ENCODE data around the gene ACKR3. TPM values are rescaled to one million over a fixed set of nuclear protein-coding genes. Genes with fewer than 3 reads are reported as not detected.

Gene ACKR3
- total and polyA plus RNA-seq, 4 donors, result 6.8 to 30.2 (median 14.4) TPM

DNA sequence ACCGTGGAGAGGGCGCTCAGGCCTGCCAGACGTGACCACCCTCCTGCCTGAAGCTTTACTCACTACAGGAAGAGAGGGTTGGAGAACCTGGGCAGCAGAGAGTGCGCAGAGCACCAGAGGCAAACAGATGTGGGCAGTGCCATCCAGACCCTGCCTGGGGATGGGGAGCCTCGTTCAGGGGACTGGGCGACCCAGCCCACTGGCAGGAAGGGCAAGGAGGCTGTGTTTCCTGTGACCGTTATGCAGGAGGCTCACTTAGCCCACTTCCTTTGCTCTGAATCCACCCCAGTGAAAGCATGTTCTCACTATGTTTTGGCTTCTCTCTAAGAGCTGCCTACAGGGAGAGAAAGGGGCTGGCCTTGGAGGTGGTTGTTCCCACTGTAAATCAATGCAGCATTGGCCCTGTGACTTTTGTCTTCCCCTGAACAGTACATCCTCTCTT lies 23.0 kb upstream of the ACKR3 start:
- peaks cover 0 to 17% (median 4%) of the 10 kb centered on the region in 5 donors for H3K4me1 ChIP-seq (ENCODE audit: control insufficient read depth in 5 of 5, insufficient read depth in 5 of 5, low read length in 5 of 5)
- ATAC-seq (ENCODE audit: insufficient read depth, low FRiP score), result no peak
- no peak overlapping the region for H3K27ac ChIP-seq (ENCODE audit: low read depth in 1 of 2, low read length in 1 of 2)
- H3K9ac ChIP-seq (ENCODE audit: insufficient read depth in 1 of 2, low read length in 2 of 2), result no peak overlapping the region
- no peak for DNase-seq
- TF ChIP-seq CTCF (IDR thresholded peaks at IDR 0.05; ENCODE audit: control extremely low read depth, extremely low read depth), result no peak
- H3K27me3 ChIP-seq (ENCODE audit: control insufficient read depth in 3 of 3, insufficient read depth in 3 of 3, low read length in 2 of 3), result no peaks in the 10 kb centered on the region
- peaks cover 0 to 2% (median 0%) of the 10 kb centered on the region in 4 donors for H3K9me3 ChIP-seq (ENCODE audit: control insufficient read depth in 4 of 4, insufficient read depth in 3 of 4, low read length in 3 of 4)
- H3K4me3 ChIP-seq, result no peak overlapping the region
- no peaks in the 10 kb centered on the region for H3K36me3 ChIP-seq (ENCODE audit: control insufficient read depth in 4 of 4, insufficient read depth in 4 of 4, low read length in 4 of 4)
- WGBS, 2 donors, result 34 to 52% methylated on average over 7 of the region's 7 CpGs

DNA sequence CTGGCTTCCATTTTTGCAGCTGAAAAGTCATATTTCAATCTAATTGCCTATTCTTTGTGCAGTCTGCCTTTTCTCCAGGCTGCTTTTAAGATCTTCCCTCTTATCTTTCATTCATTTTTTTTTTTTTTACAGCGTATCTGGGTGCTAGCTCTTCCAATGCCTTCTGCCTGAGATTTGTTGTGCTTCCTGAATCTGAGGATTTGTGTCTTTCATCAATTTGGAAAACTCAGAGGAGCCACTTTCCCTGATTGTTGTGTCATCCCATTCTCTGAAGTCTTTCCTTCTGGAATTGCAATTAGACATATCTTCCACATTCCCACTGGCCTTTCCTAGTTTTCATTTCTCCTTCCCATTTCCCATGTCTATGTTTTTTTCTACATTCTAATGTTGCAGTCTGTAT lies 21.9 kb upstream of the ACKR3 start:
- no peaks in the 10 kb centered on the region for H3K36me3 ChIP-seq (ENCODE audit: control insufficient read depth in 4 of 4, insufficient read depth in 4 of 4, low read length in 4 of 4)
- TF ChIP-seq CTCF (IDR thresholded peaks at IDR 0.05; ENCODE audit: control extremely low read depth, extremely low read depth), result no peak
- H3K27ac ChIP-seq (ENCODE audit: low read depth in 1 of 2, low read length in 1 of 2), result no peak overlapping the region
- no peaks in the 10 kb centered on the region for H3K27me3 ChIP-seq (ENCODE audit: control insufficient read depth in 3 of 3, insufficient read depth in 3 of 3, low read length in 2 of 3)
- peaks cover 0 to 20% (median 4%) of the 10 kb centered on the region in 5 donors for H3K4me1 ChIP-seq (ENCODE audit: control insufficient read depth in 5 of 5, insufficient read depth in 5 of 5, low read length in 5 of 5)
- peaks cover 0 to 2% (median 0%) of the 10 kb centered on the region in 4 donors for H3K9me3 ChIP-seq (ENCODE audit: control insufficient read depth in 4 of 4, insufficient read depth in 3 of 4, low read length in 3 of 4)
- WGBS, 2 donors, result 89 to 91% methylated on average over 1 of the region's 1 CpG
- no peak for ATAC-seq (ENCODE audit: insufficient read depth, low FRiP score)
- no peak overlapping the region for H3K9ac ChIP-seq (ENCODE audit: insufficient read depth in 1 of 2, low read length in 2 of 2)
- H3K4me3 ChIP-seq, result no peak overlapping the region
- no peak for DNase-seq

GRCh38 chr2:236548179-236548921 lies 21.3 kb upstream of the ACKR3 start:
- 54 to 71% methylated on average over 5 of the region's 5 CpGs for WGBS, 2 donors
- no peak for ATAC-seq (ENCODE audit: insufficient read depth, low FRiP score)
- peak in 2 of 3 donors; percentile 50 to 54 for DNase-seq
- no peak for TF ChIP-seq CTCF (IDR thresholded peaks at IDR 0.05; ENCODE audit: control extremely low read depth, extremely low read depth)
- H3K4me3 ChIP-seq, result no peak overlapping the region
- H3K9me3 ChIP-seq (ENCODE audit: control insufficient read depth in 4 of 4, insufficient read depth in 3 of 4, low read length in 3 of 4), result peaks cover 0 to 2% (median 0%) of the 10 kb centered on the region in 4 donors
- H3K27me3 ChIP-seq (ENCODE audit: control insufficient read depth in 3 of 3, insufficient read depth in 3 of 3, low read length in 2 of 3), result no peaks in the 10 kb centered on the region
- no peaks in the 10 kb centered on the region for H3K36me3 ChIP-seq (ENCODE audit: control insufficient read depth in 4 of 4, insufficient read depth in 4 of 4, low read length in 4 of 4)
- peaks cover 0 to 20% (median 4%) of the 10 kb centered on the region in 5 donors for H3K4me1 ChIP-seq (ENCODE audit: control insufficient read depth in 5 of 5, insufficient read depth in 5 of 5, low read length in 5 of 5)
- no peak overlapping the region for H3K27ac ChIP-seq (ENCODE audit: low read depth in 1 of 2, low read length in 1 of 2)
- no peak overlapping the region for H3K9ac ChIP-seq (ENCODE audit: insufficient read depth in 1 of 2, low read length in 2 of 2)

Data from lung (tissue), 12 donors.